GM19452 (cell line): ENCODE measurements around the gene KLHDC8A.

Experiments used
- ATAC-seq: cut with Tn5 transposase; IDR thresholded peaks from one replicate; pipeline ENCODE4 v1.9.1; 2021; ENCODE audit not compliant: unreplicated experiment

The KLHDC8A gene

GRCh38 chr1:205345761-205346160, 11.0 kb downstream of the KLHDC8A start:
- no peak for ATAC-seq

GRCh38 chr1:205344066-205344928, 12.4 kb downstream of the KLHDC8A start:
- no peak for ATAC-seq

- no peak for ATAC-seq
Observed at GRCh38 chr1:205343431-205344065, 13.2 kb downstream of the KLHDC8A start.

GRCh38 chr1:205342986-205343385, 13.7 kb downstream of the KLHDC8A start:
- no peak for ATAC-seq

- no peak for ATAC-seq
Observed at GRCh38 chr1:205340676-205341075, 16.0 kb downstream of the KLHDC8A start.

- peak; percentile 84 for ATAC-seq
Observed at GRCh38 chr1:205339717-205340116, 17.0 kb downstream of the KLHDC8A start.

GRCh38 chr1:205339197-205339702, 17.5 kb downstream of the KLHDC8A start:
- ATAC-seq = no peak

- ATAC-seq = no peak
Observed at GRCh38 chr1:205338011-205338410, 18.7 kb downstream of the KLHDC8A start.

GRCh38 chr1:205337481-205337880, 19.2 kb downstream of the KLHDC8A start:
- no peak for ATAC-seq

GRCh38 chr1:205335692-205336091, 21.0 kb downstream of the KLHDC8A start:
- ATAC-seq = no peak

GRCh38 chr1:205332015-205332791, 24.5 kb downstream of the KLHDC8A start:
- ATAC-seq = no peak

GRCh38 chr1:205330150-205330549, 26.6 kb downstream of the KLHDC8A start:
- no peak for ATAC-seq

- no peak for ATAC-seq
Observed at GRCh38 chr1:205329719-205330118, 27.0 kb downstream of the KLHDC8A start.

GRCh38 chr1:205328476-205328875, 28.2 kb downstream of the KLHDC8A start:
- no peak for ATAC-seq

- no peak for ATAC-seq
Observed at GRCh38 chr1:205326812-205327466, 29.8 kb downstream of the KLHDC8A start.

GRCh38 chr1:205325334-205325884, 31.3 kb downstream of the KLHDC8A start:
- ATAC-seq = no peak

GRCh38 chr1:205324781-205325180, 31.9 kb downstream of the KLHDC8A start:
- ATAC-seq = no peak

- no peak for ATAC-seq
Observed at GRCh38 chr1:205323794-205324193, 32.9 kb downstream of the KLHDC8A start.

- no peak for ATAC-seq
Observed at GRCh38 chr1:205321959-205322283, 34.8 kb downstream of the KLHDC8A start.

- no peak for ATAC-seq
Observed at GRCh38 chr1:205321162-205321958, 35.4 kb downstream of the KLHDC8A start, which contains the start of gene NUAK2. Gene NUAK2 (minus strand): TSS chr1:205321745. CDS start chr1:205321628, 117 bp downstream.
